Measurements from ENCODE around the gene APOL1.

DNA sequence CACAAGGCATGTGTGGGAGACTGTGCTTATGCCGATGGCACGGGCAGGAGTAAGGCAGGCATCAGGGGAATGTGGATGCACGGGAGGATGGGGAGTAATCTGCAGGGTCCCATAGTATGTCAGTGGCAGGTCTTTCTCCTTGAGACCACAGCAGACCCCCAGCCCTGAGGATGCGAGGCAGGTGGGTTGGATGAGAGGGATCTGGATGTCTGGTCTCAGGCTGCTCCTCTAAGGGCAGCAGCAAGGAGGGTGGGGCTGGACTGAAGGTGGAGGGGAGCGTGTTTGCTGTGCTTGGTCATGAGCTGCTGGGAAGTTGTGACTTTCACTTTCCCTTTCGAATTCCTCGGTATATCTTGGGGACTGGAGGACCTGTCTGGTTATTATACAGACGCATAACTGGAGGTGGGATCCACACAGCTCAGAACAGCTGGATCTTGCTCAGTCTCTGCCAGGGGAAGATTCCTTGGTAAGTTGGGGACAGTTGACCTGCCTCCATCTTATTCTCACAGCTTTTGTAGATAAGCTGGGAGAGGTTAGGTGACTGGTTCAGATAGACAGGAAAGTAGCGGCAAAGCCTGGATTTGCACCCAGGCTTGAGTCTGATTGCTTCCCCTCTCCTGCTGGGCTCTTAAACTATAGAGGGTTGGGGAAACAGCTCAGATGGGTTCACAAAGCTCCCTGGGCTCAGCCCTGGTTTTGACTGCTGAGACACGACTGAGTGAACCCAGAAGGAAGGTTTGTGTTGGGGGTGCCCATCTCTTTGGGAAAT is at the start of gene APOL1:
- TF ChIP-seq CTCF (IDR thresholded peaks at IDR 0.05) (no peak), POLR2AphosphoS5 (IDR thresholded peaks at IDR 0.05) (peak; percentile 79 to 83), POLR2A (IDR thresholded peaks at IDR 0.05; ENCODE audit: low read depth) (no peak)
